Ovary (tissue), 9 donors: ENCODE data around the gene DHRS11. TPM values are rescaled to one million over a fixed set of nuclear protein-coding genes. Genes with fewer than 3 reads are reported as not detected.
A peak's percentile ranks its signal among the peaks of the same experiment; 100 is the strongest.

ENCODE experiments used
- DNase-seq, 5 donors: peaks; one replicate each; pipeline ENCODE4 v3.0.0-alpha.2; 2019 to 2020
- H3K27ac ChIP-seq, 2 donors: fragments of 200-600 bp; one replicate each; pipeline versions ENCODE4 v1.5.1 to v1.8.0; 2019 to 2022
- H3K27me3 ChIP-seq: fragments of 200-600 bp; one replicate; pipeline ENCODE4 v1.8.0; 2022
- H3K36me3 ChIP-seq: fragments of 200-600 bp; sonication (generic); one replicate; pipeline ENCODE4 v1.5.1; 2019
- H3K4me1 ChIP-seq: one replicate; pipeline ENCODE4 v1.8.1; 2013; ENCODE audit warnings: mild to moderate bottlenecking, moderate library complexity; ENCODE audit not compliant: insufficient read depth
- H3K4me3 ChIP-seq: fragments of 200-600 bp; sonication (generic); one replicate; pipeline ENCODE4 v1.5.1; 2017
- H3K9me3 ChIP-seq, 2 donors: fragments of 200-600 bp in 1 of 2; sonication (generic) in 1 of 2; one replicate each; pipeline versions ENCODE4 v1.5.1 to v1.8.1; 2013 to 2019; ENCODE audit warnings: mild to moderate bottlenecking in 1 of 2, moderate library complexity in 1 of 2
- EP300 ChIP-seq: sonication (generic); formaldehyde crosslinking; IDR thresholded peaks from one replicate; pipeline ENCODE4 v1.6.1; 2017; ENCODE audit warnings: antibody characterized with exemption
- POLR2A ChIP-seq: fragments of 450-650 bp; IDR thresholded peaks from one replicate; pipeline ENCODE4 v1.6.1; 2017; ENCODE audit warnings: antibody characterized with exemption, mild to moderate bottlenecking, moderate library complexity
- WGBS, 3 donors: extraction: QIAGEN DNeasy Blood & Tissue Kit in 1 of 3; methylation state at CpG; one replicate each; pipeline versions ENCODE4 v1.1.5 to v1.1.7; 2013 to 2017; 5-methylcytosine and 5-hydroxymethylcytosine counted together
- intact Hi-C, 4 donors: fragments of 100-400 bp; cut with DNase I; formaldehyde crosslinking; loops; one replicate each; pipeline versions ENCODE4 v1.11.0 to v1.15.1; 2022 to 2023
- polyA plus RNA-seq, 2 donors: library from polyadenylated mRNA; stranded (reverse); fragments of 200-250 nt in 1 of 2; fragments of 350-450 nt in 1 of 2; fragmentation: Illumina TruSeq in 1 of 2; extraction: RNeasy Lipid Tissue Mini Kit (QIAGEN cat#74804) in 1 of 2; gene quantifications; one replicate each; pipeline ENCODE4 v1.2.3, GENCODE V29; 2013 to 2014
- total RNA-seq, 7 donors: library from RNA; depleted of rRNA in 2 of 7; stranded (reverse); fragments of >200 nt in 2 of 7; fragmentation: NEBNext Ultra II Directional in 3 of 7; extraction: Animal tissue kit (Norgen Biotek cat#: 25700) in 3 of 7; gene quantifications; one replicate each; pipeline versions ENCODE4 v1.1.0 to v1.2.4, GENCODE V29; 2016 to 2023
- TF ChIP-seq, protein P1 (sequence below), 3 donors: fragments of 450-650 bp in 2 of 3; fragments of 200-600 bp in 1 of 3; IDR thresholded peaks; one replicate each; pipeline versions ENCODE4 v1.5.1 to v1.8.0; 2016 to 2022; ENCODE audit warnings: antibody characterized with exemption in 3 of 3, mild to moderate bottlenecking in 1 of 3
- donor health status: DM: no; HTN: no; CAD: no; lungs with moderate emphysema.
- donor health status: DM: no; HTN: no; CAD: no.
- donor health status: Bipolar disorder and iron deficiency.
- donor health status: DM: yes; HTN: yes; CAD: no.
- donor health status: DM: no; HTN: no; CAD: no.
- donor health status: DM: yes; HTN: yes; CAD: no.

Gene DHRS11
- total and polyA plus RNA-seq, 9 donors: 3.0 to 10.2 (median 6.6) TPM

GRCh38 chr17:36600465-36600864, 8.8 kb downstream of the DHRS11 start:
- TF ChIP-seq POLR2A (no peak), EP300 (no peak)
- TF ChIP-seq, protein P1, sequence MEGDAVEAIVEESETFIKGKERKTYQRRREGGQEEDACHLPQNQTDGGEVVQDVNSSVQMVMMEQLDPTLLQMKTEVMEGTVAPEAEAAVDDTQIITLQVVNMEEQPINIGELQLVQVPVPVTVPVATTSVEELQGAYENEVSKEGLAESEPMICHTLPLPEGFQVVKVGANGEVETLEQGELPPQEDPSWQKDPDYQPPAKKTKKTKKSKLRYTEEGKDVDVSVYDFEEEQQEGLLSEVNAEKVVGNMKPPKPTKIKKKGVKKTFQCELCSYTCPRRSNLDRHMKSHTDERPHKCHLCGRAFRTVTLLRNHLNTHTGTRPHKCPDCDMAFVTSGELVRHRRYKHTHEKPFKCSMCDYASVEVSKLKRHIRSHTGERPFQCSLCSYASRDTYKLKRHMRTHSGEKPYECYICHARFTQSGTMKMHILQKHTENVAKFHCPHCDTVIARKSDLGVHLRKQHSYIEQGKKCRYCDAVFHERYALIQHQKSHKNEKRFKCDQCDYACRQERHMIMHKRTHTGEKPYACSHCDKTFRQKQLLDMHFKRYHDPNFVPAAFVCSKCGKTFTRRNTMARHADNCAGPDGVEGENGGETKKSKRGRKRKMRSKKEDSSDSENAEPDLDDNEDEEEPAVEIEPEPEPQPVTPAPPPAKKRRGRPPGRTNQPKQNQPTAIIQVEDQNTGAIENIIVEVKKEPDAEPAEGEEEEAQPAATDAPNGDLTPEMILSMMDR (IDR thresholded peaks at IDR 0.05): no peak
- H3K9me3 ChIP-seq: no peaks in the 10 kb centered on the region
- no peaks in the 10 kb centered on the region for H3K36me3 ChIP-seq
- no peaks in the 10 kb centered on the region for H3K27me3 ChIP-seq
- H3K27ac ChIP-seq: peak overlapping the region in 1 of 2 donors; percentile 43
- WGBS, 3 donors: 59 to 72% (median 66%) methylated on average over 3 of the region's 3 CpGs
- no peak overlapping the region for H3K4me3 ChIP-seq
- no peak for DNase-seq
- H3K4me1 ChIP-seq: peaks cover 5% of the 10 kb centered on the region
- intact Hi-C loops: no loop called here

- TF ChIP-seq, protein P1 (IDR thresholded peaks at IDR 0.05): no peak
- TF ChIP-seq EP300 (no peak), POLR2A (no peak)
- no peaks in the 10 kb centered on the region for H3K27me3 ChIP-seq
- no peaks in the 10 kb centered on the region for H3K36me3 ChIP-seq
- H3K9me3 ChIP-seq: no peaks in the 10 kb centered on the region
- intact Hi-C loops: no loop called here
- H3K27ac ChIP-seq: peak overlapping the region; percentile 12 to 43
- peak in 1 of 5 donors; percentile 22 for DNase-seq
- peak overlapping the region; percentile 80 for H3K4me3 ChIP-seq
- 6 to 9% (median 8%) methylated on average over 10 of the region's 10 CpGs for WGBS, 3 donors
- peaks cover 5% of the 10 kb centered on the region for H3K4me1 ChIP-seq
Observed at GRCh38 chr17:36600936-36601302, 9.2 kb downstream of the DHRS11 start.

DNA sequence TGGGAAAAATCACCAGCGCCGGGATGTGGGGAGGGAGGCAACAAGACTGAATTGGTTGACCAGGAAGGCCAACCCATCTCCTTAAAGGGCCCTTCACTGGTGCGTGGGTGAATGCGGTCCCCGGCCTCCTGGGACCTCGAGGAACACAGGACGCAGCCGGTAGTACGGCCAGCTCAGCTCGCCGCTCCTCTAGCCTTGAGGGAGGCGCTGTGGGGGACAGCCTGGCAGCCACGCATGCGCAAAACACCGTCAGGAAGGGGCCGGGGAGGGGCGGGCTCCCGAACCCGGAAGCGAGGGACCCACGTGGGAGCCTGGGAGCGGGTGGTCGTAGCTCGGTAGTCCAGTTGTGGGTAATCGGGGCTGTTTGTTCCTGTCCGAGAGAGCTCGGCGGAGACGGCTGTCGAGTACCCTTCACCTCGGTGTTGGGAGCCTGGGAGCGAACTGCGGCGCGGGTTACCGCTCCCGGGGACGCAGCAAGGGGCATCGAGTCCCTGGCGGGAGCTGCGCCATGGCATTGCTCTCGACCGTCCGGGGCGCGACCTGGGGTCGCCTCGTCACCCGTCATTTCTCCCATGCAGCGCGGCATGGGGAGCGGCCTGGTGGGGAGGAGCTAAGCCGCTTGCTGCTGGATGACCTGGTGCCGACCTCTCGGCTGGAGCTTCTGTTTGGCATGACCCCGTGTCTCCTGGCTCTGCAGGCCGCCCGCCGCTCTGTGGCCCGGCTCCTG, 9.8 kb downstream of the DHRS11 start, which contains the start of gene MRM1:
Gene MRM1 (plus strand): TSS at position 281 of the 727 bp plus-strand sequence. CDS start 228 bp downstream, at position 509.
- peak; percentile 93 to 95 (median 94) for DNase-seq
- peak within 1 kb of the TSS; percentile 80 for H3K4me3 ChIP-seq
- intact Hi-C loops: no loop called here
- no peaks in the 10 kb centered on the region for H3K27me3 ChIP-seq
- 0% methylated on average over 46 to 60 of the region's 60 CpGs for WGBS, 3 donors
- TF ChIP-seq, protein P1 (IDR thresholded peaks at IDR 0.05): peak in 1 of 3 donors; percentile 15
- TF ChIP-seq POLR2A (peak; percentile 42), EP300 (no peak)
- H3K4me1 ChIP-seq: peaks cover 5% of the 10 kb centered on the region
- H3K9me3 ChIP-seq: no peaks in the 10 kb centered on the region
- no peaks in the 10 kb centered on the region for H3K36me3 ChIP-seq
- H3K27ac ChIP-seq: peak within 1 kb of the TSS; percentile 12 to 43

DNA sequence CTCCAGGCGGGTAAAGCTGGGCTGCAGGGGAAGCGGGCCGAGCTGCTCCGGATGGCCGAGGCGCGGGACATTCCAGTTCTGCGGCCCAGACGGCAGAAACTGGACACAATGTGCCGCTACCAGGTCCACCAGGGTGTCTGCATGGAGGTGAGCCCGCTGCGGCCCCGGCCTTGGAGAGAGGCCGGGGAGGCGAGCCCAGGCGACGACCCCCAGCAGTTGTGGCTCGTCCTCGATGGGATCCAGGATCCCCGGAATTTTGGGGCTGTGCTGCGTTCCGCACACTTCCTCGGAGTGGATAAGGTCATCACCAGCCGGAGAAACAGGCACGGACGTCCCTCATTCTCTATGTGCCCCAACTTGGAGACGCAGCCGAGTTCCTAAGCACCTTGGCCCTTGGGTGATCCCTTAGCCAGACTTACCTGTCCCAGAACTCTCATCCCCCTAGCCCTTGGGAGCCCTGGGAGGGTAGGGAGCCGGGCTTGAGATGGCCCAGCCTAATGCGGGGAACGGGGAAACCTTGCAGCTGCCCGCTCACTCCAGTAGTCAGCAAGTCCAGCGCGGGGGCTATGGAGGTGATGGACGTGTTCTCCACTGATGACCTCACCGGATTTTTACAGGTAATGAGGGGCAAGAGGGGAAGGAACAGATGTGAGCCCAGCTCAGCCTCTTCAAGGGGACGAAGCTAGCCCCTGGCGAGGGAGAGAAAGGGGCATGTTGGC, 10.5 kb downstream of the DHRS11 start:
- Histone ChIP-seq H3K4me1 (peaks cover 5% of the 10 kb centered on the region), H3K27me3 (no peaks in the 10 kb centered on the region), H3K36me3 (no peaks in the 10 kb centered on the region), H3K27ac (peak overlapping the region in 1 of 2 donors; percentile 43), H3K9me3 (no peaks in the 10 kb centered on the region), H3K4me3 (peak overlapping the region; percentile 80)
- 1 to 3% (median 2%) methylated on average over 25 to 38 of the region's 38 CpGs for WGBS, 3 donors
- intact Hi-C loops: no loop called here
- DNase-seq: no peak
- TF ChIP-seq EP300: no peak
- TF ChIP-seq POLR2A: no peak
- TF ChIP-seq, protein P1 (IDR thresholded peaks at IDR 0.05): no peak
